Thyroid gland (tissue), 4 donors: Measurements from ENCODE around the gene DOCK10. TPM values are rescaled to one million over a fixed set of nuclear protein-coding genes. Genes with fewer than 3 reads are reported as not detected.
"Not testable (repeated sequence)": the region's sequence is repeated elsewhere in the genome, so short reads cannot be mapped to it uniquely, and the experiment has no call there.

Source experiments
- DNase-seq, 2 donors: peaks; one replicate each; pipeline ENCODE4 v3.0.0-alpha.2; 2019
- H3K27ac ChIP-seq, 3 donors: fragments of 200-600 bp; sonication (generic); 1 replicate in 2 of 3; 2 replicates in 1 of 3; pipeline ENCODE4 v1.5.1; 2016 to 2019; ENCODE audit warnings: mild to moderate bottlenecking in 1 of 3, moderate library complexity in 1 of 3
- H3K27me3 ChIP-seq: fragments of 200-600 bp; sonication (generic); one replicate; pipeline ENCODE4 v1.5.1; 2019
- H3K36me3 ChIP-seq, 2 donors: fragments of 200-600 bp; sonication (generic); one replicate each; pipeline ENCODE4 v1.5.1; 2016 to 2019
- H3K4me1 ChIP-seq, 2 donors: fragments of 200-600 bp; sonication (generic); one replicate each; pipeline ENCODE4 v1.5.1; 2017 to 2019
- H3K4me3 ChIP-seq, 3 donors: fragments of 200-600 bp; sonication (generic); replicated peaks in 1 of 3; 1 replicate in 2 of 3; 2 replicates in 1 of 3; pipeline ENCODE4 v1.5.1; 2016; ENCODE audit warnings: mild to moderate bottlenecking in 1 of 3
- H3K9me3 ChIP-seq: fragments of 200-600 bp; sonication (generic); one replicate; pipeline ENCODE4 v1.5.1; 2017
- POLR2A ChIP-seq, 2 donors: fragments of 450-650 bp; IDR thresholded peaks; one replicate each; pipeline ENCODE4 v1.6.1; 2017; ENCODE audit warnings: antibody characterized with exemption in 2 of 2, mild to moderate bottlenecking in 2 of 2, moderate library complexity in 1 of 2
- WGBS, 2 donors: methylation state at CpG; one replicate each; pipeline ENCODE4 v1.1.5; 2017; 5-methylcytosine and 5-hydroxymethylcytosine counted together
- intact Hi-C: fragments of 100-400 bp; cut with DNase I; formaldehyde crosslinking; loops from one replicate; pipeline ENCODE4 v1.15.1; 2023
- total RNA-seq, 4 donors: library from RNA; depleted of rRNA; stranded (reverse); fragments of >200 nt; gene quantifications; one replicate each; pipeline ENCODE4 v1.2.3, GENCODE V29; 2016
- TF ChIP-seq, protein P1 (sequence below), 6 experiments: fragments of 200-600 bp in 3 of 6; fragments of 450-650 bp in 3 of 6; sonication (generic) in 3 of 6; IDR thresholded peaks; one replicate each; pipeline ENCODE4 v1.5.1; 2016 to 2019; ENCODE audit warnings: antibody characterized with exemption in 6 of 6, mild to moderate bottlenecking in 2 of 6, inconsistent platforms in 1 of 6, moderate library complexity in 1 of 6

Gene DOCK10
- total RNA-seq, 4 donors from 2014 or later = 4.6 to 8.9 (median 7.1) TPM

DNA sequence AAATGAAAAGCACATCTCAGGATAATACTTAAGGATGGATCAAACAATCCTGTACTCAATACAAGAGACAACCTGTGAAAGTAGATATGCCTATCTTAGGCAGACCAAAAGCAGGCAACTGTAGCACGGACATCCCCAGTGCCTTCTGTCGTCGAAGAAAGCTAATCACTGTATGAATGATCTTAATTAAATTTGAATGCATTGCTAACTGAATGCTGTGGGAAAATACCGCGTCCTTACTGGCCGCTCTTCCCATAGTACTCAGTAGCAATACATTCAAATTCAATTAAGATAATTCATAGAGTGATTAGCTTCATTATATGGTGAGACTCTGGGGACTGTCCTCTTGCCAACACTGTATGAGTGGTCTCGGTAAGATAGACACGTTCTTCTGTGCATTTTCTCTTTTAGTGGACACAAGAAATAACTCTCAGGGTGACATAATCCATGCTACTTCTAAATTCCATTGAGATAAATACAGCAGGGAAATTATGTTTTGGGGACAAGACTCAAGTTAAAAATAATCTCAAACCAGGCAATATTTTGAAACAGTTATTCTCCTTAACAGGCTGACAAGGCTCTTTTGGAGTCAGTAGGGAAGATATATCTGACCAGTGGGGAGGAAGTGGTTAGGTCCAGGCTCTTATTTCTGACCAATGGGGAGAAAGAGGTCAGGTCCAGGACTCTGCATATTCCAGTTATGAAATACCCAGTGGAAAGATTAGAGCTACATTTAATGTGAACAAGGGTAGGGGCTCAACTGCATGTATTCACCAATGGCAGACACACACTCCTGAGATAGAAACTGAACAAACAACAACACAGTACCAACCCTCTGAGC lies 97.3 kb downstream of the DOCK10 start:
- H3K36me3 ChIP-seq = no peaks in the 10 kb centered on the region
- 76 to 82% methylated on average over 8 of the region's 8 CpGs for WGBS, 2 donors
- DNase-seq = no peak
- no peak overlapping the region for H3K27ac ChIP-seq
- intact Hi-C loops = no loop called here
- H3K9me3 ChIP-seq = no peaks in the 10 kb centered on the region
- H3K4me1 ChIP-seq = no peaks in the 10 kb centered on the region
- TF ChIP-seq POLR2A (IDR thresholded peaks at IDR 0.05) = no peak
- TF ChIP-seq, protein P1, sequence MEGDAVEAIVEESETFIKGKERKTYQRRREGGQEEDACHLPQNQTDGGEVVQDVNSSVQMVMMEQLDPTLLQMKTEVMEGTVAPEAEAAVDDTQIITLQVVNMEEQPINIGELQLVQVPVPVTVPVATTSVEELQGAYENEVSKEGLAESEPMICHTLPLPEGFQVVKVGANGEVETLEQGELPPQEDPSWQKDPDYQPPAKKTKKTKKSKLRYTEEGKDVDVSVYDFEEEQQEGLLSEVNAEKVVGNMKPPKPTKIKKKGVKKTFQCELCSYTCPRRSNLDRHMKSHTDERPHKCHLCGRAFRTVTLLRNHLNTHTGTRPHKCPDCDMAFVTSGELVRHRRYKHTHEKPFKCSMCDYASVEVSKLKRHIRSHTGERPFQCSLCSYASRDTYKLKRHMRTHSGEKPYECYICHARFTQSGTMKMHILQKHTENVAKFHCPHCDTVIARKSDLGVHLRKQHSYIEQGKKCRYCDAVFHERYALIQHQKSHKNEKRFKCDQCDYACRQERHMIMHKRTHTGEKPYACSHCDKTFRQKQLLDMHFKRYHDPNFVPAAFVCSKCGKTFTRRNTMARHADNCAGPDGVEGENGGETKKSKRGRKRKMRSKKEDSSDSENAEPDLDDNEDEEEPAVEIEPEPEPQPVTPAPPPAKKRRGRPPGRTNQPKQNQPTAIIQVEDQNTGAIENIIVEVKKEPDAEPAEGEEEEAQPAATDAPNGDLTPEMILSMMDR (IDR thresholded peaks at IDR 0.05) = no peak
- H3K27me3 ChIP-seq = no peaks in the 10 kb centered on the region
- no peak overlapping the region for H3K4me3 ChIP-seq

DNA sequence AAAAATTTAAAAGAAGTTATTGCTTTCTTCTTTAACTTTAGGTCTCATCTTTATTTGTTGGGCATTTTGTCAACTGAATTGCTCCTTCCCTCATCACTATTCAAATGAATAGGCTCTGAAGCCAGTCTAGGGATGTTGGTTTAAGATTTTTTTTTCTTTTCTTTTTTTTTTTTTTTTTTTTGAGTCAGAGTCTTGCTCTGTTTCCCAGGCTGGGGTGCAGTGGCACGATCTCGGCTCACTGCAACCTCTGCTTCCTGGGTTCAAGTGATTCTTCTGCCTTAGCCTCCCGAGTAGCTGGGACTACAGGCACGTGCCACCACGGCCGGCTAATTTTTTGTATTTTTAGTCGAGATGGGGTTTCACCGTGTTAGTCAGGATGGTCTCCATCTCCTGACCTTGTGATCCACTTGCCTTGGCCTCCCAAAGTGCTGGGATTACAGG lies 98.6 kb downstream of the DOCK10 start:
- DNase-seq, H3K27ac ChIP-seq, intact Hi-C loops, H3K27me3 ChIP-seq, H3K36me3 ChIP-seq, H3K4me1 ChIP-seq, H3K9me3 ChIP-seq, H3K4me3 ChIP-seq: not testable (repeated sequence)
- 88 to 89% methylated on average over 8 of the region's 8 CpGs for WGBS, 2 donors

DNA sequence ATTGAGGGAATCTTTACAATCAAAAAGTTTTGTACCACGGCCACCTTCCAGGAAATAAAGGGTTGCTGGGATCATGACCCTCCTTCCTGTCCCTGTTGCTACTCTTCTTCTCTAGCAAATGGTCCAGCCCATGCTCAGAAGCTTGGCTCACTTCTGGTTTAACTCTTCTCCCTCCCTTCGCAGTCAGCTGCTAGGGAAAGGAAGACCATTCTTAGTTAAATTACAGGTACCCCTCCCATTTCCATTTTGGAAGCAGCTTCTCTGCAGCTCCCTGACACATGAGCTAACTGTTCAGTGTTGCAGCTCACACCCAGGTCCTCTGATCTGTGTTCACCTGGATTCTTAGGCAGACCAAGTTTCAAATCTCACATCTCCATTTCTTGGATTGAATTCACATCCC lies 100.3 kb downstream of the DOCK10 start:
- no peak overlapping the region for H3K4me3 ChIP-seq
- no peaks in the 10 kb centered on the region for H3K36me3 ChIP-seq
- no peaks in the 10 kb centered on the region for H3K27me3 ChIP-seq
- no peak overlapping the region for H3K27ac ChIP-seq
- TF ChIP-seq, protein P1 (IDR thresholded peaks at IDR 0.05) = no peak
- no peak for TF ChIP-seq POLR2A (IDR thresholded peaks at IDR 0.05)
- no peak for DNase-seq
- intact Hi-C loops = no loop called here
- no peaks in the 10 kb centered on the region for H3K4me1 ChIP-seq
- 79 to 88% methylated on average over 2 of the region's 2 CpGs for WGBS, 2 donors
- no peaks in the 10 kb centered on the region for H3K9me3 ChIP-seq

DNA sequence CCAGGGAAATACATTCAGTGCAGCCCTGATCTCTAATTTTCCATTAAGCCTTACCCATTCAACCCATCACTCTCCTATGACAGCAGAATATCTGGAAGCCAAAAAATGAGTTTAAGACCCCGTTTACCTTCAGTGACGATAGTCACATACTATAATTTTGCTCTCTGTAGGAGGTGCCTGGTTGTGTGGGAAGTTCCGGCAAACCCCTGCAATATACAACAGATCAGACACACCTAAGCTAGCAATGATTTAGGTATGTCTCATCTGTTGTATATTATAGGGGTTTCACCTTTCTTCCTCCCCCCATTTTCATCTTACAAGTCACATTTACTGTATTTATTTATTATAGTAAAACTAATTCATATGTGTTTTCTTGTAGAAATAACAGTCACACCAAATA lies 101.7 kb downstream of the DOCK10 start:
- DNase-seq = no peak
- Histone ChIP-seq H3K27ac (no peak overlapping the region), H3K9me3 (no peaks in the 10 kb centered on the region), H3K36me3 (no peaks in the 10 kb centered on the region), H3K4me1 (no peaks in the 10 kb centered on the region), H3K4me3 (no peak overlapping the region), H3K27me3 (no peaks in the 10 kb centered on the region)
- intact Hi-C loops = no loop called here
- WGBS, 2 donors = 95 to 99% methylated on average over 3 of the region's 3 CpGs
- TF ChIP-seq POLR2A (IDR thresholded peaks at IDR 0.05) = no peak
- TF ChIP-seq, protein P1 (IDR thresholded peaks at IDR 0.05) = no peak

DNA sequence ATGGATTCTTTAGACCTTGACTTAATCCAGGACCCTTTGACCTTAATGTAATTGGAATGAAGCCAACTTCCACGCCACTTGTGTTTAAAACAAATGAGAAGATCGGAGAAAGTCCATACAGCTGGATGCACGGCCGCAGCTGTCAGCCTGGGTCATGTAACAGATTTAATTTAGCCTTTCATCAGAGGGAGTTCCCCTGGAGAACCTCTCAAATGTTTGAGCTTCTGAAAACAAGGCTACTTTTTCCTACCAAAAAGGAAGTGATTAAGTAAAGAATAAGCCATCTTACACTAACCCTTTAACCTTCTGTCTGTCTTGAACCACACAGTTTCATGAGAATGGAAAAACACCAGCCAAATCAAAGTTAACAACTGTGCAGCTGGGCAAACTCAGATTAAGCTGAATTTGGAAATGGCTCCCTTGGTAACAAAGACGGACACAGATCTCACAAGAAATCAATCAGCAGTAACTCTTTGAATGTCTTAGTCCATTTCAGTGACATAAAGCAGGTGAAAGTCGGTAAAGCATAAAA lies 103.6 kb downstream of the DOCK10 start:
- Histone ChIP-seq H3K4me1 (peaks cover 5 to 11% of the 10 kb centered on the region in 2 donors), H3K27ac (no peak overlapping the region), H3K4me3 (no peak overlapping the region), H3K9me3 (no peaks in the 10 kb centered on the region), H3K27me3 (no peaks in the 10 kb centered on the region), H3K36me3 (no peaks in the 10 kb centered on the region)
- WGBS, 2 donors = 62 to 71% methylated on average over 6 of the region's 6 CpGs
- no peak for TF ChIP-seq POLR2A (IDR thresholded peaks at IDR 0.05)
- TF ChIP-seq, protein P1 (IDR thresholded peaks at IDR 0.05) = no peak
- DNase-seq = no peak
- intact Hi-C loops = no loop called here
